HEK293 (cell line): ENCODE measurements around the gene KCTD1.

Experiments used
- CTCF ChIA-PET: fragments of 350-600 bp; formaldehyde crosslinking; extraction: SDS; loops from one replicate; lab custom pipeline; 2021; ENCODE audit warnings: antibody characterized with exemption; lab: Yijun Ruan, JAX
- POLR2A ChIA-PET: fragments of 300-600 bp; formaldehyde crosslinking; extraction: SDS; loops from one replicate; lab custom pipeline; 2020; ENCODE audit warnings: antibody characterized with exemption, inconsistent platforms; lab: Yijun Ruan, JAX
- H3K27ac ChIP-seq: fragments of 200-500 bp; sonication (Bioruptor generic); 2 replicates; pipeline ENCODE4 v1.5.1; 2014; ENCODE audit warnings: low read depth, low read length, control low read depth, inconsistent platforms; ENCODE audit errors: extremely low read depth
- H3K36me3 ChIP-seq, 2 experiments: fragments of 200-500 bp in 1 of 2; sonication (Bioruptor generic) in 1 of 2; 1 replicate in 1 of 2; 2 replicates in 1 of 2; pipeline ENCODE4 v1.5.1; 2014 to 2017; ENCODE audit warnings: inconsistent platforms in 2 of 2, low read length in 2 of 2; ENCODE audit not compliant: control insufficient read depth in 2 of 2, insufficient read depth in 1 of 2
- H3K4me1 ChIP-seq: fragments of 200-500 bp; sonication (Bioruptor generic); 2 replicates; pipeline ENCODE4 v1.5.1; 2014; ENCODE audit warnings: mild to moderate bottlenecking, low read length, inconsistent platforms; ENCODE audit not compliant: control insufficient read depth, insufficient read depth
- H3K4me3 ChIP-seq: 2 replicates; pipeline ENCODE4 v1.5.1; 2011; ENCODE audit warnings: low read depth, mild to moderate bottlenecking, control low read depth, low read length, moderate library complexity
- H3K9me3 ChIP-seq: fragments of 200-500 bp; sonication (Bioruptor generic); 2 replicates; pipeline ENCODE4 v1.5.1; 2014; ENCODE audit warnings: low read depth, low read length, inconsistent platforms; ENCODE audit not compliant: control insufficient read depth, insufficient read depth
- GFI1B ChIP-seq: fragments of 450-650 bp; formaldehyde crosslinking; IDR thresholded peaks from 2 replicates; pipeline ENCODE4 v1.5.1; 2016; ENCODE audit warnings: missing biosample characterization, missing genetic modification characterization
- GLI2 ChIP-seq: fragments of 450-650 bp; formaldehyde crosslinking; IDR thresholded peaks from 2 replicates; pipeline ENCODE4; 2017; ENCODE audit warnings: missing biosample characterization, missing genetic modification characterization, low read depth, borderline replicate concordance
- MZF1 ChIP-seq: fragments of 450-650 bp; formaldehyde crosslinking; IDR thresholded peaks from 2 replicates; pipeline ENCODE4 v1.5.1; 2017; ENCODE audit warnings: missing biosample characterization, missing genetic modification characterization, borderline replicate concordance
- OVOL3 ChIP-seq: fragments of 450-650 bp; formaldehyde crosslinking; IDR thresholded peaks from 2 replicates; pipeline ENCODE4 v1.5.1; 2016; ENCODE audit warnings: missing biosample characterization, missing genetic modification characterization
- SCRT2 ChIP-seq: fragments of 450-650 bp; formaldehyde crosslinking; IDR thresholded peaks from 2 replicates; pipeline ENCODE4 v1.5.1; 2016; ENCODE audit warnings: missing biosample characterization, missing genetic modification characterization
- SP3 ChIP-seq: fragments of 450-650 bp; formaldehyde crosslinking; IDR thresholded peaks from 2 replicates; pipeline ENCODE4 v1.5.1; 2016; ENCODE audit warnings: missing biosample characterization, missing genetic modification characterization
- TRIM28 ChIP-seq: IDR thresholded peaks from 2 replicates; pipeline ENCODE4 v1.6.1; 2011; ENCODE audit warnings: low read length, control low read depth, borderline replicate concordance
- ZNF138 ChIP-seq: fragments of 450-650 bp; formaldehyde crosslinking; IDR thresholded peaks from 2 replicates; pipeline ENCODE4 v1.5.1; 2016; ENCODE audit warnings: missing biosample characterization, missing genetic modification characterization, borderline replicate concordance
- ZNF175 ChIP-seq: fragments of 450-650 bp; formaldehyde crosslinking; IDR thresholded peaks from 2 replicates; pipeline ENCODE4 v1.5.1; 2016; ENCODE audit warnings: missing biosample characterization, missing genetic modification characterization
- ZNF184 ChIP-seq: fragments of 450-650 bp; IDR thresholded peaks from 2 replicates; pipeline ENCODE4 v1.5.1; 2018; ENCODE audit warnings: missing biosample characterization, mild to moderate bottlenecking, missing genetic modification characterization
- ZNF221 ChIP-seq: fragments of 450-650 bp; formaldehyde crosslinking; IDR thresholded peaks from 2 replicates; pipeline ENCODE4 v1.5.1; 2017; ENCODE audit warnings: missing biosample characterization, missing genetic modification characterization, borderline replicate concordance
- ZNF248 ChIP-seq: fragments of 450-650 bp; formaldehyde crosslinking; IDR thresholded peaks from 2 replicates; pipeline ENCODE4 v1.5.1; 2017; ENCODE audit warnings: missing biosample characterization, missing genetic modification characterization
- ZNF324 ChIP-seq: fragments of 450-650 bp; formaldehyde crosslinking; IDR thresholded peaks from 2 replicates; pipeline ENCODE4 v1.5.1; 2016; ENCODE audit warnings: missing biosample characterization, missing genetic modification characterization
- ZNF48 ChIP-seq: fragments of 450-650 bp; formaldehyde crosslinking; IDR thresholded peaks from 2 replicates; pipeline ENCODE4 v1.5.1; 2016; ENCODE audit warnings: missing biosample characterization, missing genetic modification characterization
- TF ChIP-seq, protein P1 (sequence below): fragments of 450-650 bp; formaldehyde crosslinking; IDR thresholded peaks from 2 replicates; pipeline ENCODE4 v1.5.1; 2016; ENCODE audit warnings: missing biosample characterization, missing genetic modification characterization
- TF ChIP-seq, protein P2 (sequence below): fragments of 450-650 bp; formaldehyde crosslinking; IDR thresholded peaks from 2 replicates; pipeline ENCODE4 v1.5.1; 2016; ENCODE audit warnings: missing biosample characterization, missing genetic modification characterization, low read depth
- TF ChIP-seq, protein P3 (sequence below): fragments of 450-650 bp; formaldehyde crosslinking; IDR thresholded peaks from 2 replicates; pipeline ENCODE4 v1.5.0; 2017; ENCODE audit warnings: missing biosample characterization, missing genetic modification characterization, borderline replicate concordance
- TF ChIP-seq, protein P4 (sequence below): fragments of 450-650 bp; formaldehyde crosslinking; IDR thresholded peaks from 2 replicates; pipeline ENCODE4 v1.5.1; 2016; ENCODE audit warnings: missing biosample characterization, missing genetic modification characterization

KCTD1 gene

DNA sequence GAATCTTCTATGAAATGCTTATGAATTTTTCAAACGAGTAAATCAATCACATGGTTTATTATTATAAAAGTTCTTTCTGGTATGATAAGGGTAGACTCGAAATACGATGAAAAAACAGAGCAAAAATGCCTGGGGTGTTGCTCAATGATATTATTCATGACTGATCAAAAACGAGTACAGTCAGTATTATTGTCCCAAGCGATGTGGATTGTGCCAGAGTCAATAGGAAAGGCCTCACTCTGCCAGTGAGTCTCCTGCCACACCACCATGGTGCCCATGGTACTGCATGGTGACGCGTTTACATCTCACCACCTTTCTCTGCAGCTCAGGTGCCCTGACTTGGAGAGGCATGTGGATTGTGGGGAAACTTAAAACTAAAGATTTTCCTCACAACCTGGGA is 58.5 kb downstream of the KCTD1 start:
- Histone ChIP-seq H3K4me1 (peaks cover 4% of the 10 kb centered on the region; the same call in 1 of the 2 replicates), H3K36me3 (peaks cover 0 to 4% of the 10 kb centered on the region in 2 experiments; a peak in 1 of 3 replicates), H3K27ac (no peak overlapping the region), H3K4me3 (no peak overlapping the region), H3K9me3 (no peaks in the 10 kb centered on the region)
- ChIA-PET POLR2A (no interaction called here), CTCF (interaction anchor here (0.7 kb wide), 1 partner anchor 50 kb away, joined by 4 read pairs; no protein-coding TSS in a partner anchor)
- TF ChIP-seq MZF1 (tag by site-specific recombination) (no peak), ZNF175 (no peak), ZNF248 (no peak), SCRT2 (tag by site-specific recombination) (no peak), SP3 (no peak), GLI2 (tag by site-specific recombination) (no peak), OVOL3 (tag by site-specific recombination) (no peak), ZNF221 (no peak), ZNF324 (no peak), ZNF138 (tag by site-specific recombination) (no peak), ZNF48 (tag by site-specific recombination) (no peak), ZNF184 (tag by site-specific recombination) (no peak)
- TF ChIP-seq, protein P1, sequence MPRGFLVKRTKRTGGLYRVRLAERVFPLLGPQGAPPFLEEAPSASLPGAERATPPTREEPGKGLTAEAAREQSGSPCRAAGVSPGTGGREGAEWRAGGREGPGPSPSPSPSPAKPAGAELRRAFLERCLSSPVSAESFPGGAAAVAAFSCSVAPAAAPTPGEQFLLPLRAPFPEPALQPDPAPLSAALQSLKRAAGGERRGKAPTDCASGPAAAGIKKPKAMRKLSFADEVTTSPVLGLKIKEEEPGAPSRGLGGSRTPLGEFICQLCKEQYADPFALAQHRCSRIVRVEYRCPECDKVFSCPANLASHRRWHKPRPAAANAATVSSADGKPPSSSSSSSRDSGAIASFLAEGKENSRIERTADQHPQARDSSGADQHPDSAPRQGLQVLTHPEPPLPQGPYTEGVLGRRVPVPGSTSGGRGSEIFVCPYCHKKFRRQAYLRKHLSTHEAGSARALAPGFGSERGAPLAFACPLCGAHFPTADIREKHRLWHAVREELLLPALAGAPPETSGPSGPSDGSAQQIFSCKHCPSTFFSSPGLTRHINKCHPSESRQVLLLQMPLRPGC (tag by site-specific recombination): no peak
- TF ChIP-seq, protein P2, sequence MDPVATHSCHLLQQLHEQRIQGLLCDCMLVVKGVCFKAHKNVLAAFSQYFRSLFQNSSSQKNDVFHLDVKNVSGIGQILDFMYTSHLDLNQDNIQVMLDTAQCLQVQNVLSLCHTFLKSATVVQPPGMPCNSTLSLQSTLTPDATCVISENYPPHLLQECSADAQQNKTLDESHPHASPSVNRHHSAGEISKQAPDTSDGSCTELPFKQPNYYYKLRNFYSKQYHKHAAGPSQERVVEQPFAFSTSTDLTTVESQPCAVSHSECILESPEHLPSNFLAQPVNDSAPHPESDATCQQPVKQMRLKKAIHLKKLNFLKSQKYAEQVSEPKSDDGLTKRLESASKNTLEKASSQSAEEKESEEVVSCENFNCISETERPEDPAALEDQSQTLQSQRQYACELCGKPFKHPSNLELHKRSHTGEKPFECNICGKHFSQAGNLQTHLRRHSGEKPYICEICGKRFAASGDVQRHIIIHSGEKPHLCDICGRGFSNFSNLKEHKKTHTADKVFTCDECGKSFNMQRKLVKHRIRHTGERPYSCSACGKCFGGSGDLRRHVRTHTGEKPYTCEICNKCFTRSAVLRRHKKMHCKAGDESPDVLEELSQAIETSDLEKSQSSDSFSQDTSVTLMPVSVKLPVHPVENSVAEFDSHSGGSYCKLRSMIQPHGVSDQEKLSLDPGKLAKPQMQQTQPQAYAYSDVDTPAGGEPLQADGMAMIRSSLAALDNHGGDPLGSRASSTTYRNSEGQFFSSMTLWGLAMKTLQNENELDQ (tag by site-specific recombination): no peak
- TF ChIP-seq, protein P3, sequence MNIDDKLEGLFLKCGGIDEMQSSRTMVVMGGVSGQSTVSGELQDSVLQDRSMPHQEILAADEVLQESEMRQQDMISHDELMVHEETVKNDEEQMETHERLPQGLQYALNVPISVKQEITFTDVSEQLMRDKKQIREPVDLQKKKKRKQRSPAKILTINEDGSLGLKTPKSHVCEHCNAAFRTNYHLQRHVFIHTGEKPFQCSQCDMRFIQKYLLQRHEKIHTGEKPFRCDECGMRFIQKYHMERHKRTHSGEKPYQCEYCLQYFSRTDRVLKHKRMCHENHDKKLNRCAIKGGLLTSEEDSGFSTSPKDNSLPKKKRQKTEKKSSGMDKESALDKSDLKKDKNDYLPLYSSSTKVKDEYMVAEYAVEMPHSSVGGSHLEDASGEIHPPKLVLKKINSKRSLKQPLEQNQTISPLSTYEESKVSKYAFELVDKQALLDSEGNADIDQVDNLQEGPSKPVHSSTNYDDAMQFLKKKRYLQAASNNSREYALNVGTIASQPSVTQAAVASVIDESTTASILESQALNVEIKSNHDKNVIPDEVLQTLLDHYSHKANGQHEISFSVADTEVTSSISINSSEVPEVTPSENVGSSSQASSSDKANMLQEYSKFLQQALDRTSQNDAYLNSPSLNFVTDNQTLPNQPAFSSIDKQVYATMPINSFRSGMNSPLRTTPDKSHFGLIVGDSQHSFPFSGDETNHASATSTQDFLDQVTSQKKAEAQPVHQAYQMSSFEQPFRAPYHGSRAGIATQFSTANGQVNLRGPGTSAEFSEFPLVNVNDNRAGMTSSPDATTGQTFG (tag by site-specific recombination): no peak

DNA sequence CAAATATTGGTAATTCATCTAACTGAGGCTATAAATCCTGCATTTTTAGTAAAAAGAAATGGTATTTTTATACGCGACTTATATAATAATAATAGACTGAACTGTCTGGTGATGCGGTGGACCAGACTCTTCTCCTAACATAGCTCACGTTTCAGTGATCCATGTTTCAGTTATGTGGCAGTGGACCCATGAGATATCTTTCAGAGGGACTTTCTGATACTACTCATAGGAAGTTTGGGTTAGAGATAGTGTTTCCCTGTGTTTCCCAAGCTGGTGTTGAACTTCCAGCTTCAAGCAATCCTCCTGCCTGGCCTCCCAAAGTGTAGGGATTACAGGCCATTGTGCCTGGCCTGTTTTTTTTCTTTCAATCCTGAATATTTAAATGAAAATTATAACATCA is 59.2 kb downstream of the KCTD1 start:
- POLR2A ChIA-PET: no interaction called here
- no peak overlapping the region for H3K4me3 ChIP-seq
- peaks cover 4% of the 10 kb centered on the region; the same call in 1 of the 2 replicates for H3K4me1 ChIP-seq
- TF ChIP-seq GFI1B (tag by site-specific recombination): no peak
- 0 out of 2 replicates have a peak, but pooled peaks have one; percentile 2 for TF ChIP-seq TRIM28
- TF ChIP-seq, protein P4, sequence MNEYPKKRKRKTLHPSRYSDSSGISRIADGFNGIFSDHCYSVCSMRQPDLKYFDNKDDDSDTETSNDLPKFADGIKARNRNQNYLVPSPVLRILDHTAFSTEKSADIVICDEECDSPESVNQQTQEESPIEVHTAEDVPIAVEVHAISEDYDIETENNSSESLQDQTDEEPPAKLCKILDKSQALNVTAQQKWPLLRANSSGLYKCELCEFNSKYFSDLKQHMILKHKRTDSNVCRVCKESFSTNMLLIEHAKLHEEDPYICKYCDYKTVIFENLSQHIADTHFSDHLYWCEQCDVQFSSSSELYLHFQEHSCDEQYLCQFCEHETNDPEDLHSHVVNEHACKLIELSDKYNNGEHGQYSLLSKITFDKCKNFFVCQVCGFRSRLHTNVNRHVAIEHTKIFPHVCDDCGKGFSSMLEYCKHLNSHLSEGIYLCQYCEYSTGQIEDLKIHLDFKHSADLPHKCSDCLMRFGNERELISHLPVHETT (tag by site-specific recombination): no peak
- no peaks in the 10 kb centered on the region for H3K9me3 ChIP-seq
- peaks cover 0 to 4% of the 10 kb centered on the region in 2 experiments; a peak in 1 of 3 replicates for H3K36me3 ChIP-seq
- CTCF ChIA-PET: interaction anchor here (0.7 kb wide), 2 partner anchors 51 to 163 kb away, joined by 4 read pairs; no protein-coding TSS in a partner anchor
- H3K27ac ChIP-seq: no peak overlapping the region
